Astrocyte of the cerebellum (primary cell): ENCODE measurements around the gene SH3D21.
A peak's percentile ranks its signal among the peaks of the same experiment; 100 is the strongest.

Source experiments
- DNase-seq: peaks from one replicate; pipeline ENCODE4 v3.0.0-alpha.2; 2011; ENCODE audit warnings: low read depth
- H3K4me3 ChIP-seq: 2 replicates; pipeline ENCODE4 v1.5.1; 2011; ENCODE audit warnings: mild to moderate bottlenecking, low read depth, low read length, moderate library complexity
- in situ Hi-C: cut with HindIII; loops from 2 replicates; pipeline ENCODE4 v1.10.0; 2017; ENCODE audit warnings: low sequenced_read_pairs
- TF ChIP-seq, protein P1 (sequence below): IDR thresholded peaks from 2 replicates; pipeline ENCODE4 v1.5.1; 2012; ENCODE audit warnings: low read length, low read depth, moderate library complexity, mild to moderate bottlenecking; ENCODE audit errors: missing control alignments

The SH3D21 gene

DNA sequence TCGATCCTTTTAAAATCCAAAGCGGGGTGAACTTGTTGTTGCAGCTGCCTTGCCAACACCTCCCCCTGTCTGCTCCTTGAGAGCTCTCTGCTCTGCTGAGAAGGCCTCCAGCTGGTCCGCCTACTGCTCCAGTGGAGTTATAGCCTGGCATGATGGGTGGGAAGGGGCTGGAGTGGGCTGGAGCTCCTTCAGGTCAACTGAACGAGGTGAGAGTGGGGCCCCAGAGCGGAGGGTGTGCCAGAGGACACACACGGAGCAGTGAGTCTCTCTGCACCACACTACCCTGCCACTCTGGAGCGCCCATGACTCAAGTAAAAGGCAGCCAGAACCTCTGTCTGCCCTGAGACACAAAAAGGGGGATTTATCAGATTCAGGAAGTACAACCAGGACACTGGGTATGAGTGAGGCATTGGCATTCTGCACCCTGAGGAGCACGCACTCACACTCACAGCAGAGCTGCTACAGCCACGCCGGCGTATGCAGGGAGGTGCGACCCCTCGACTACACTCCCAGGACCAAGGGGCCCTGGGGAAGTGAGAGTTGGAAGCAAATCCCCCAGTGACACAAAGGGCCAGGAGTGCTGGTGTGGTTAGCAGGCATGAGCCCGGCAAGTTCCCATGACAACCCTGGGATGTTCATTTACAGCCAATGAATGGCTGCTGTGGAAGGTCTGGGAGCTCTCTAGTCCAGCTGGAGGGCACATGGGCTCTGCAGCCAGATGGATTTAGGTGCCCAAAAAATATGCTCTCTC, 45.2 kb downstream of the SH3D21 start:
- TF ChIP-seq, protein P1, sequence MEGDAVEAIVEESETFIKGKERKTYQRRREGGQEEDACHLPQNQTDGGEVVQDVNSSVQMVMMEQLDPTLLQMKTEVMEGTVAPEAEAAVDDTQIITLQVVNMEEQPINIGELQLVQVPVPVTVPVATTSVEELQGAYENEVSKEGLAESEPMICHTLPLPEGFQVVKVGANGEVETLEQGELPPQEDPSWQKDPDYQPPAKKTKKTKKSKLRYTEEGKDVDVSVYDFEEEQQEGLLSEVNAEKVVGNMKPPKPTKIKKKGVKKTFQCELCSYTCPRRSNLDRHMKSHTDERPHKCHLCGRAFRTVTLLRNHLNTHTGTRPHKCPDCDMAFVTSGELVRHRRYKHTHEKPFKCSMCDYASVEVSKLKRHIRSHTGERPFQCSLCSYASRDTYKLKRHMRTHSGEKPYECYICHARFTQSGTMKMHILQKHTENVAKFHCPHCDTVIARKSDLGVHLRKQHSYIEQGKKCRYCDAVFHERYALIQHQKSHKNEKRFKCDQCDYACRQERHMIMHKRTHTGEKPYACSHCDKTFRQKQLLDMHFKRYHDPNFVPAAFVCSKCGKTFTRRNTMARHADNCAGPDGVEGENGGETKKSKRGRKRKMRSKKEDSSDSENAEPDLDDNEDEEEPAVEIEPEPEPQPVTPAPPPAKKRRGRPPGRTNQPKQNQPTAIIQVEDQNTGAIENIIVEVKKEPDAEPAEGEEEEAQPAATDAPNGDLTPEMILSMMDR: peak; percentile 17
- DNase-seq: peak; percentile 57
- H3K4me3 ChIP-seq: no peak overlapping the region
- in situ Hi-C loops: no loop called here

DNA sequence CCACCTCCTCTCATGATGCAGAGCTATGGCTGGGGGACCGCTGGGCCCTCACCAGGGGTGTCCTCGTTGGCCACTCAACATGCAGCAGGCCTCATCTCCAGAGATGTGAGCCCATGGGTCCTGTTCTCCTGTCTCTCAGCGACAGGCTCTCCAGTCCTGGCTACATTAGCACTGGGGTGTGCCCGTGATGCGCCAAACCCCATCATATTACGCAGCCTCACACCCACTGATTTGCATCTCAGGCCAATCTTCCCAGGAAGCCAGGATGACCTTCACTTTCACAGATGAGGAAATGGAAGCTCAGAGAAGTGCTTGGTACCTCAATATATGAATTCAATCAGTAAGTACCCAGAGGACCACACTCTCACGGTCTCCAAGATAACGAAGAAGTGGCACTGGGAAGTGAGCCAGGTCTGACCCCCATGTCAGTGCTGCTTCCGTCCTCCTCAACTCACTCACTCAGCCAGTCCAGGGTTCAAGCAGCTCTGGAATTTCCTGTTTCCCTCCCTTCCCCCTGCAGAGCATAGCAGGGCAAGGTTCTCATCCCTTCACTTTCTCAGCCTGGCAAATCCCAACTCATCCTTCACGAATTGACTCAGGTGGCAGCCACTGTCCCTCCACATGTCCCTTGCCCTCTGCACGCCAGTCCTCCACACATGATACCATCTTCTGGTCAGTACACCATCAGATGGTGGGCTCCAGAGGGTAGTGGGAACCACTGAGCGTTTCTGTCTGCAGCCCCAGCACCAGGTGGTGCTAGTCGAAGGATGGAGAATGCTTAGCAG, 46.1 kb downstream of the SH3D21 start:
- no peak overlapping the region for H3K4me3 ChIP-seq
- DNase-seq: no peak
- TF ChIP-seq, protein P1: peak; percentile 31
- in situ Hi-C loops: no loop called here

DNA sequence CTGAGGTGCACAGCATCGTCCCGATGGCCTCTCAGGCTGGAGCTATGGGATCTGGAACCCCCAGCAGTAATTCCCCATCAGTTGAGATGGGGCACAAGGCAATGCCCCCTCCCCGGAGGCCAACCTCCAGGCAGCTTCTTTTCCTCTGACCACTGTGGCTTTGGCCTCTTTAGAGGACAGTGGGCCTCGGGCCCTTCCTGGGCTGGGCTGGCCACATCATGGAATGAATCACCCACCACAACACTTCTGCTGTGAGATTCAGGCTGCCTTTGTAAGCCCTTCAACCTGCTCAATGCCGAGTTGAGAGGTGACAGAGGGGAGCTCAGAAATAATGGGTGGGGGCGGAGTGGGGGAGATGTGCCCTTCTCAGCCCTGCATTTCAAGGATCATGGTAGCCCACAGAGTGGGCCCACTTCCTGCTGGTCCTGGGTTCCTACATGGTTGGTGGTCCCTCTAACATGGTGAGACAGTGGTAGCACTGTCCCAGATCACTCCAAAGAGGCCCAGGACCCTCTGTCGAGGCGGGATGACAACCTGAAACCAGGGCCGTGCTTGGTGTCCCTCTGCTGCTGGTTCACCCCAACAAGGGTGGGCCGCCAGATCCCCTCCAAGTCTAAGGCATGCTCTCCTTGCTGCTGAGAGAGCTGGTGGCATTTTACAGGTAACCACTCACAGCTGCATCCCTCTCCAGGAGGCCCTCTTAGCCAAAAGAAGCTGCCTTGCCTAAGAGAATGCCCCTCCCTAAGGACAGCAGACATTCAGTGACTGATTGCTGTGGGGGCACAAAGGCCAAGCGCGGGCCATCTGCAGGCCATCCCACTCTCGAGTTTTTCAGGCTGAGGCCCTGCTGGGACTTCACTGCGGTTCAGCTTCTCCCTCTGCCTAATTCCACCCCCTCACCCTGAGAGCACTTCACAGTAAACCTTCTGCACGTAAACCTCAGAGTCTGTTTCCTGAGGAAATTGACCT, 47.0 kb downstream of the SH3D21 start:
- TF ChIP-seq, protein P1: no peak
- in situ Hi-C loops: no loop called here
- DNase-seq: peak; percentile 47
- H3K4me3 ChIP-seq: no peak overlapping the region

DNA sequence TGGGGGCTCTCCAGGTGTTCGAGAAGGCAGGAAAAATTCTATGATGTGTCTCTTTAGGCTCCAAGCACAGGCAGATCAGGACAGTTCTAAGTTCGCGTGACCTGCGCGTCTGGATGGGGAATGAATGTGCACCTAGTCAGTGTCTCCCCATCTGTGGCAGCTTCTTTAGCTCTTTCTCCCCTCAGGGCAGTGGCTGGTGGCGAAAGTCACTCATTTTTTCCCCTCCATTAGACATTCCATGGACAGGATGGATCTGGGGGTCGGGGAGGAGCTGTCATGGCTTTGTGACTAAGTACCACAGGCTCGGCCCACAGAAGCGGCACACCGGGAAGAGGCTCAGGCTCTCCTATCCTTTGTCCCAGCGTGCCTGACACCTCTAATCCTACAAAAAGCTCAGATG, 48.3 kb downstream of the SH3D21 start:
- in situ Hi-C loops: no loop called here
- no peak overlapping the region for H3K4me3 ChIP-seq
- TF ChIP-seq, protein P1: no peak
- no peak for DNase-seq

DNA sequence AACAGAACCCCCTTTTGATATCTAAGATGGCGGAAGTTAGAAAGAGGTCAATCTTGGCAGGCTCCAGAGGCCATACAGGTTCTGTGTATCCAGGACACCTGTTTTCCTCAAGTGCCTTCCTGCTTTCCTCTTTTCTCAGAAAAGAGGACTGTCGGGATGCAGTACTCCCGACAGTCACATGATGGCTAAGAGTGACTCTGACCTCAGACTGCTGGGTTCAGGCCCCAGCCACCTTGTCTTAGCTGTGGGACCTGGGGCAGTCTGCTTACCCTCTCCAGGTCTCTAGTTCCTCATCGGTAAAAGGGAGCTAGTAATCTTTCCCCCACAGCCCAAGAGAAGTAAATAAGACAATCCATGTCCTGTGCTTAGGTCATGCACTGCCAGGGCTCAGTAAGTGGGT, 49.6 kb downstream of the SH3D21 start:
- H3K4me3 ChIP-seq: no peak overlapping the region
- TF ChIP-seq, protein P1: no peak
- no peak for DNase-seq
- in situ Hi-C loops: no loop called here

DNA sequence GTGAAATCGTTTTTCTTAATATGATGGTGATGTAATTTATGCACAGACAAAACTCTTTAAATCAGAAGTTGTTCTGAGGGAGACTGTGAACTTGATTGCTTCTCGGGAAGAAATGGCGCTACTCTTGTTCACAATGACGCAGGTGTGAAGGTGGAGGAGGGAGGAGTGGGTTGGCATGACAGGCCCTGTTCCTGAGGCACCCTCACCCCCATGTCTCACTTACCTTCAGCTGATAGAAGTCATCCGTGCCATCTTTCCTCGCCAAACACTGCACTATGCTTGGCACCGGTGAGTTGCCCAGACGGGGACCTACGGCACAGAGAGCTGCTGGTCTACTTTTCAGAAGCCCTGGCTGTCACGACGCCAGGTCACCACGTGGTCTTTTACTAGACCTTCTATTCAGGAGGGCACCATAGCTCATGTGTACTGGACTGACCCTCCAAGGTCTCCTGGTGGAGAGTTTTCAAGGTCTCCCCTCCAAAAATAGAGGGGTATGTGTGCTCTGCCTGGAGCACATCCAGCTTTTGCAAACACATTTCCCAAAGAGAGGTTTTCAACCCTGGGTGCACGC, 52.4 kb downstream of the SH3D21 start:
- H3K4me3 ChIP-seq: no peak overlapping the region
- no peak for DNase-seq
- in situ Hi-C loops: no loop called here
- TF ChIP-seq, protein P1: no peak
